ENCODE measurements around the gene ING4. TPM values are rescaled to one million over a fixed set of nuclear protein-coding genes. Genes with fewer than 3 reads are reported as not detected.

ING4 gene
- total and polyA plus RNA-seq, 4 donors: 19.7 to 63.7 (median 44.3) TPM

GRCh38 chr12:6602526-6602925 lies 60.4 kb downstream of the ING4 start:
- Histone ChIP-seq H3K9me3 (ENCODE audit: control insufficient read depth, low read length) (no peaks in the 10 kb centered on the region), H3K4me1 (ENCODE audit: control insufficient read depth in 1 of 2, insufficient read depth in 2 of 2, low read length in 2 of 2) (peaks cover 0 to 3% of the 10 kb centered on the region in 2 donors), H3K27ac (ENCODE audit: low read depth in 1 of 2, low read length in 2 of 2) (no peak overlapping the region), H3K4me3 (ENCODE audit: low read length in 2 of 2) (no peak overlapping the region), H3K27me3 (ENCODE audit: control insufficient read depth in 1 of 2, insufficient read depth in 2 of 2, low read length in 1 of 2) (no peaks in the 10 kb centered on the region), H3K36me3 (ENCODE audit: control insufficient read depth in 1 of 2, insufficient read depth in 2 of 2, low read length in 1 of 2) (peaks cover 15 to 22% of the 10 kb centered on the region in 2 donors)
- ATAC-seq (ENCODE audit: low FRiP score): no peak
- WGBS, 2 donors: 10 to 20% methylated on average over 3 of the region's 3 CpGs
- no peak for DNase-seq
- intact Hi-C loops (cut with DNase I): loop anchor here in 1 of 2 donors (5.0 kb wide), 1 partner anchor 35 kb away; the partner anchor contains the start of gene NOP2

Other genes with a start within 250 kb of the ING4 start
- 1 to 10 TPM; 1.2 TPM for gene CD27, start 218.2 kb downstream of the ING4 start, total RNA-seq
- under 1 TPM; 0.51 to 0.88 TPM for gene CD27, start 218.2 kb downstream of the ING4 start, polyA plus RNA-seq
- 10 to 100 TPM; 14.6 to 29.3 TPM for gene TAPBPL, start 211.1 kb downstream of the ING4 start, total RNA-seq
- gene TAPBPL, start 211.1 kb downstream of the ING4 start, polyA plus RNA-seq: 10 to 100 TPM; 22.0 to 25.9 TPM
- 10 to 100 TPM in 1 of 2 donors, 1 to 10 TPM in 1; 9.7 to 23.9 TPM for gene VAMP1, start 192.4 kb downstream of the ING4 start, total RNA-seq
- 10 to 100 TPM; 14.8 to 44.0 TPM for gene VAMP1, start 192.4 kb downstream of the ING4 start, polyA plus RNA-seq
- 10 to 100 TPM; 91.8 to 95.5 TPM for gene MRPL51, start 169.9 kb downstream of the ING4 start, total RNA-seq
- 100 to 1,000 TPM; 125 to 283 TPM for gene MRPL51, start 169.9 kb downstream of the ING4 start, polyA plus RNA-seq
- 10 to 100 TPM; 19.9 to 32.8 TPM for gene NCAPD2, start 169.0 kb downstream of the ING4 start, total RNA-seq
- 10 to 100 TPM in 1 of 2 donors, 1 to 10 TPM in 1; 5.1 to 13.2 TPM for gene NCAPD2, start 169.0 kb downstream of the ING4 start, polyA plus RNA-seq
- 1,000 to 10,000 TPM; 1,856 to 2,021 TPM for gene GAPDH, start 128.6 kb downstream of the ING4 start, total RNA-seq
- 1,000 to 10,000 TPM; 2,047 to 3,012 TPM for gene GAPDH, start 128.6 kb downstream of the ING4 start, polyA plus RNA-seq
- gene IFFO1, start 107.1 kb downstream of the ING4 start, total RNA-seq: 10 to 100 TPM; 28.5 to 60.8 TPM
- gene IFFO1, start 107.1 kb downstream of the ING4 start, polyA plus RNA-seq: 100 to 1,000 TPM in 1 of 2 donors, 10 to 100 TPM in 1; 11.1 to 110 TPM
- gene NOP2, start 94.8 kb downstream of the ING4 start, total RNA-seq: 10 to 100 TPM; 24.8 to 27.8 TPM
- gene NOP2, start 94.8 kb downstream of the ING4 start, polyA plus RNA-seq: 10 to 100 TPM in 1 of 2 donors, 1 to 10 TPM in 1; 5.4 to 18.8 TPM
- gene CHD4, start 55.7 kb downstream of the ING4 start, total RNA-seq: 100 to 1,000 TPM; 174 to 195 TPM
- gene CHD4, start 55.7 kb downstream of the ING4 start, polyA plus RNA-seq: 100 to 1,000 TPM in 1 of 2 donors, 10 to 100 TPM in 1; 73.1 to 110 TPM
- gene LPAR5, start 27.2 kb downstream of the ING4 start, total RNA-seq: 1 to 10 TPM; 2.5 to 3.7 TPM
- gene LPAR5, start 27.2 kb downstream of the ING4 start, polyA plus RNA-seq: under 1 TPM; 0.51 to 0.88 TPM
- 1 to 10 TPM; 1.8 to 5.2 TPM for gene ACRBP, start 15.7 kb downstream of the ING4 start, total RNA-seq
- under 1 TPM in 1 of 2 donors, not detected in 1; 0.25 TPM for gene ACRBP, start 15.7 kb downstream of the ING4 start, polyA plus RNA-seq
- gene ZNF384, start 26.3 kb upstream of the ING4 start, total RNA-seq: 10 to 100 TPM; 54.4 to 66.7 TPM
- 10 to 100 TPM; 23.2 to 49.3 TPM for gene ZNF384, start 26.3 kb upstream of the ING4 start, polyA plus RNA-seq
- gene PIANP, start 37.7 kb upstream of the ING4 start, total RNA-seq: 10 to 100 TPM in 1 of 2 donors, 1 to 10 TPM in 1; 1.2 to 10.7 TPM
- 1 to 10 TPM; 4.3 to 7.5 TPM for gene PIANP, start 37.7 kb upstream of the ING4 start, polyA plus RNA-seq
- 10 to 100 TPM; 47.0 to 50.1 TPM for gene COPS7A, start 60.9 kb upstream of the ING4 start, total RNA-seq
- gene COPS7A, start 60.9 kb upstream of the ING4 start, polyA plus RNA-seq: 10 to 100 TPM; 43.8 to 70.5 TPM
- gene MLF2, start 90.0 kb upstream of the ING4 start, total RNA-seq: 100 to 1,000 TPM; 110 to 144 TPM
- gene MLF2, start 90.0 kb upstream of the ING4 start, polyA plus RNA-seq: 100 to 1,000 TPM; 134 to 141 TPM
- 100 to 1,000 TPM; 358 to 396 TPM for gene PTMS, start 103.2 kb upstream of the ING4 start, total RNA-seq
- gene PTMS, start 103.2 kb upstream of the ING4 start, polyA plus RNA-seq: 100 to 1,000 TPM; 549 to 584 TPM
- gene LAG3, start 109.4 kb upstream of the ING4 start, total RNA-seq: 1 to 10 TPM; 1.2 to 1.8 TPM
- gene LAG3, start 109.4 kb upstream of the ING4 start, polyA plus RNA-seq: 1 to 10 TPM in 1 of 2 donors, under 1 TPM in 1; 0.25 to 2.4 TPM
- gene CD4, start 126.4 kb upstream of the ING4 start, total RNA-seq: 10 to 100 TPM; 20.1 to 40.6 TPM
- gene CD4, start 126.4 kb upstream of the ING4 start, polyA plus RNA-seq: 10 to 100 TPM in 1 of 2 donors, 1 to 10 TPM in 1; 2.1 to 14.3 TPM
- gene GPR162, start 158.7 kb upstream of the ING4 start, total RNA-seq: 10 to 100 TPM in 1 of 2 donors, 1 to 10 TPM in 1; 4.4 to 16.6 TPM
- gene GPR162, start 158.7 kb upstream of the ING4 start, polyA plus RNA-seq: 10 to 100 TPM in 1 of 2 donors, 1 to 10 TPM in 1; 6.0 to 17.2 TPM
- gene P3H3, start 165.3 kb upstream of the ING4 start, total RNA-seq: 10 to 100 TPM; 43.5 to 66.3 TPM
- gene P3H3, start 165.3 kb upstream of the ING4 start, polyA plus RNA-seq: 10 to 100 TPM; 23.4 to 93.3 TPM
- 10 to 100 TPM in 1 of 2 donors, 1 to 10 TPM in 1; 8.2 to 13.7 TPM for gene GNB3, start 177.8 kb upstream of the ING4 start, total RNA-seq
- 10 to 100 TPM in 1 of 2 donors, 1 to 10 TPM in 1; 6.0 to 32.9 TPM for gene GNB3, start 177.8 kb upstream of the ING4 start, polyA plus RNA-seq
- 1 to 10 TPM in 1 of 2 donors, under 1 TPM in 1; 0.42 to 2.1 TPM for gene CDCA3, start 188.2 kb upstream of the ING4 start, total RNA-seq
- 10 to 100 TPM in 1 of 2 donors, 1 to 10 TPM in 1; 3.6 to 12.6 TPM for gene CDCA3, start 188.2 kb upstream of the ING4 start, polyA plus RNA-seq
- gene USP5, start 189.0 kb upstream of the ING4 start, total RNA-seq: 10 to 100 TPM; 59.5 to 64.6 TPM
- 10 to 100 TPM; 26.7 to 47.0 TPM for gene USP5, start 189.0 kb upstream of the ING4 start, polyA plus RNA-seq
- 100 to 1,000 TPM; 317 TPM for gene TPI1, start 204.4 kb upstream of the ING4 start, total RNA-seq
- gene TPI1, start 204.4 kb upstream of the ING4 start, polyA plus RNA-seq: 100 to 1,000 TPM; 310 to 314 TPM
- 10 to 100 TPM in 1 of 2 donors, 1 to 10 TPM in 1; 4.2 to 10.2 TPM for gene SPSB2, start 210.2 kb upstream of the ING4 start, total RNA-seq
- gene SPSB2, start 210.2 kb upstream of the ING4 start, polyA plus RNA-seq: 10 to 100 TPM; 11.1 to 14.3 TPM
- gene LRRC23, start 241.7 kb upstream of the ING4 start, total RNA-seq: 10 to 100 TPM in 1 of 2 donors, 1 to 10 TPM in 1; 5.3 to 11.2 TPM
- gene LRRC23, start 241.7 kb upstream of the ING4 start, polyA plus RNA-seq: 10 to 100 TPM; 16.8 to 20.8 TPM

All from aorta (tissue), 5 donors.